Stimulated activated CD8-positive, alpha-beta memory T cell treated with anti-CD3 and anti-CD28 coated beads, Interleukin-4, amount 100 ng/mL, for 24 hours (primary cell): ENCODE results near the gene CYBA.

Source experiments
- DNase-seq: peaks from one replicate; pipeline ENCODE4 v3.0.0-alpha.2; 2020; ENCODE audit warnings: low read depth

CYBA gene

GRCh38 chr16:88661468-88661867 lies 10.6 kb upstream of the CYBA start:
- DNase-seq = no peak

- no peak for DNase-seq
Observed at GRCh38 chr16:88659160-88659559, 8.3 kb upstream of the CYBA start.

GRCh38 chr16:88658714-88659113 lies 7.9 kb upstream of the CYBA start:
- DNase-seq = no peak

- no peak for DNase-seq
Observed at GRCh38 chr16:88657371-88657770, 6.5 kb upstream of the CYBA start.

GRCh38 chr16:88656291-88656980 lies 5.6 kb upstream of the CYBA start:
- DNase-seq = no peak

GRCh38 chr16:88655733-88656281 lies 5.0 kb upstream of the CYBA start:
- DNase-seq = no peak

- no peak for DNase-seq
Observed at GRCh38 chr16:88655053-88655732, 4.3 kb upstream of the CYBA start.

GRCh38 chr16:88654363-88655052 lies 3.7 kb upstream of the CYBA start:
- DNase-seq = no peak

GRCh38 chr16:88653596-88654362 lies 2.9 kb upstream of the CYBA start:
- DNase-seq = no peak

- no peak for DNase-seq
Observed at GRCh38 chr16:88653101-88653500, 2.2 kb upstream of the CYBA start.

GRCh38 chr16:88652762-88653063 lies 1.9 kb upstream of the CYBA start:
- no peak for DNase-seq

GRCh38 chr16:88651989-88652761 lies 1.3 kb upstream of the CYBA start:
- DNase-seq = no peak

GRCh38 chr16:88651276-88651988 lies 579 bp upstream of the CYBA start:
- DNase-seq = peak; percentile 57

- DNase-seq = no peak
Observed at GRCh38 chr16:88649924-88650748, 717 bp downstream of the CYBA start.

GRCh38 chr16:88649195-88649923 lies 1.5 kb downstream of the CYBA start:
- no peak for DNase-seq

GRCh38 chr16:88647178-88648070 lies 3.4 kb downstream of the CYBA start:
- no peak for DNase-seq

GRCh38 chr16:88646345-88647034 lies 4.4 kb downstream of the CYBA start:
- no peak for DNase-seq

- no peak for DNase-seq
Observed at GRCh38 chr16:88645941-88646340, 4.9 kb downstream of the CYBA start.
